CD14-positive monocyte (primary cell): ENCODE measurements around the gene EID2. TPM values are rescaled to one million over a fixed set of nuclear protein-coding genes. Genes with fewer than 3 reads are reported as not detected.
A peak's percentile ranks its signal among the peaks of the same experiment; 100 is the strongest.

Experiments used
- DNase-seq, 3 donors: peaks; one replicate each; pipeline ENCODE4 v3.0.0-alpha.2; 2011 to 2022
- H2AFZ ChIP-seq: 2 replicates; pipeline ENCODE4 v1.6.0; 2012; ENCODE audit warnings: mild to moderate bottlenecking, low read depth, low read length, inconsistent platforms; ENCODE audit not compliant: insufficient read depth, poor library complexity, severe bottlenecking
- H3K27ac ChIP-seq, 2 donors: 1 replicate in 1 of 2; 2 replicates in 1 of 2; pipeline ENCODE4 v1.5.1; 2012 to 2013; ENCODE audit warnings: low read length in 2 of 2, control low read depth in 1 of 2, inconsistent platforms in 1 of 2, low read depth in 1 of 2, mild to moderate bottlenecking in 1 of 2
- H3K27me3 ChIP-seq, 2 donors: one replicate each; pipeline versions ENCODE4 v1.6.0 to v1.6.1; 2011 to 2013; ENCODE audit warnings: low read length in 2 of 2; ENCODE audit not compliant: control insufficient read depth in 2 of 2, insufficient read depth in 2 of 2
- H3K36me3 ChIP-seq, 2 donors: replicated peaks in 1 of 2; 1 replicate in 1 of 2; 2 replicates in 1 of 2; pipeline versions ENCODE4 v1.5.1 to v1.6.1; 2012 to 2013; ENCODE audit warnings: low read length in 2 of 2, control low read depth in 1 of 2, inconsistent platforms in 1 of 2, mild to moderate bottlenecking in 1 of 2; ENCODE audit not compliant: insufficient read depth in 2 of 2, control insufficient read depth in 1 of 2
- H3K4me1 ChIP-seq, 2 donors: 1 replicate in 1 of 2; 2 replicates in 1 of 2; pipeline versions ENCODE4 v1.5.1 to v1.6.1; 2012 to 2013; ENCODE audit warnings: low read length in 2 of 2, control low read depth in 1 of 2, inconsistent platforms in 1 of 2, mild to moderate bottlenecking in 1 of 2, moderate library complexity in 1 of 2; ENCODE audit not compliant: insufficient read depth in 2 of 2, control insufficient read depth in 1 of 2
- H3K4me2 ChIP-seq: replicated peaks from 2 replicates; pipeline ENCODE3; 2012; ENCODE audit warnings: low read length, moderate library complexity, mild to moderate bottlenecking; ENCODE audit not compliant: poor library complexity, severe bottlenecking; ENCODE audit errors: extremely low read depth
- H3K4me3 ChIP-seq, 3 experiments: fragments of 200-600 bp in 1 of 3; sonication (generic) in 1 of 3; replicated peaks in 1 of 3; 1 replicate in 2 of 3; 2 replicates in 1 of 3; pipeline ENCODE4 v1.5.1; 2011 to 2013; ENCODE audit warnings: low read length in 3 of 3, mild to moderate bottlenecking in 3 of 3, control low read depth in 2 of 3, low read depth in 2 of 3, inconsistent platforms in 1 of 3, moderate library complexity in 1 of 3
- H3K79me2 ChIP-seq: 2 replicates; pipeline ENCODE4 v1.6.0; 2012; ENCODE audit warnings: mild to moderate bottlenecking, control low read depth, inconsistent platforms, low read length, moderate library complexity; ENCODE audit not compliant: insufficient read depth
- H3K9ac ChIP-seq: 2 replicates; pipeline ENCODE4 v1.6.0; 2017; ENCODE audit warnings: low read length, mild to moderate bottlenecking; ENCODE audit not compliant: insufficient read depth, poor library complexity, severe bottlenecking
- H3K9me3 ChIP-seq, 2 donors: replicated peaks in 1 of 2; 1 replicate in 1 of 2; 2 replicates in 1 of 2; pipeline versions ENCODE4 v1.5.1 to v1.6.1; 2012 to 2013; ENCODE audit warnings: low read length in 2 of 2, control low read depth in 1 of 2; ENCODE audit not compliant: control insufficient read depth in 1 of 2, insufficient read depth in 1 of 2
- H4K20me1 ChIP-seq: 2 replicates; pipeline ENCODE4 v1.6.0; 2012; ENCODE audit warnings: mild to moderate bottlenecking, low read length, control low read depth, moderate library complexity; ENCODE audit not compliant: insufficient read depth
- H3K27ac Mint-ChIP-seq, 7 donors: one replicate each; pipeline ENCODE4 v1.8.0; 2020; ENCODE audit warnings: mild to moderate bottlenecking in 7 of 7, mixed read lengths in 7 of 7, moderate library complexity in 6 of 7, inconsistent platforms in 2 of 7
- H3K27me3 Mint-ChIP-seq, 3 donors: one replicate each; pipeline ENCODE4 v1.8.0; 2021 to 2022; ENCODE audit warnings: low read depth in 3 of 3, mild to moderate bottlenecking in 3 of 3, mixed read lengths in 3 of 3, moderate library complexity in 3 of 3, inconsistent platforms in 1 of 3
- H3K36me3 Mint-ChIP-seq, 2 donors: one replicate each; pipeline ENCODE4 v1.8.0; 2020; ENCODE audit warnings: mixed read lengths in 2 of 2, inconsistent platforms in 1 of 2, mild to moderate bottlenecking in 1 of 2
- H3K4me1 Mint-ChIP-seq: one replicate; pipeline ENCODE4 v1.8.0; 2020; ENCODE audit warnings: mild to moderate bottlenecking, mixed read lengths
- H3K4me3 Mint-ChIP-seq, 2 donors: one replicate each; pipeline ENCODE4 v1.8.0; 2020; ENCODE audit warnings: mild to moderate bottlenecking in 2 of 2, mixed read lengths in 2 of 2, moderate library complexity in 1 of 2
- H3K9me3 Mint-ChIP-seq, 7 donors: one replicate each; pipeline ENCODE4 v1.8.0; 2020 to 2022; ENCODE audit warnings: mixed read lengths in 7 of 7, mild to moderate bottlenecking in 6 of 7, moderate library complexity in 6 of 7, inconsistent platforms in 2 of 7
- CTCF ChIP-seq: fragments of 200-600 bp; IDR thresholded peaks from one replicate; pipeline ENCODE4 v1.8.0; 2022; ENCODE audit warnings: antibody characterized with exemption, mild to moderate bottlenecking
- WGBS: methylation state at CpG from one replicate; pipeline ENCODE4 v1.1.5; 2013; ENCODE audit warnings: missing lambda C conversion rate; ENCODE audit not compliant: insufficient coverage; 5-methylcytosine and 5-hydroxymethylcytosine counted together
- intact Hi-C, 2 donors: fragments of 100-400 bp; cut with micrococcal nuclease; formaldehyde crosslinking; loops; one replicate each; pipeline versions ENCODE4 v1.15.0 to v1.15.1; 2023
- polyA plus RNA-seq, 3 donors: library from polyadenylated mRNA; depleted of rRNA in 1 of 3; unstranded in 2 of 3; stranded (reverse) in 1 of 3; fragments of 300-500 nt in 2 of 3; fragments of >200 nt in 1 of 3; fragmentation: Illumina TruSeq in 2 of 3; gene quantifications; 1 replicate in 2 of 3; 2 replicates in 1 of 3; pipeline ENCODE4 v1.2.3, GENCODE V29; 2012 to 2021

Gene EID2
- polyA plus RNA-seq, 3 donors = 5.8 to 20.4 (median 12.5) TPM

GRCh38 chr19:39533003-39533512, 6.9 kb downstream of the EID2 start:
- TF ChIP-seq CTCF = peak; percentile 68
- 75% methylated on average over 2 of the region's 12 CpGs for WGBS
- H3K27ac ChIP-seq = no peak overlapping the region

GRCh38 chr19:39532233-39533002, 7.5 kb downstream of the EID2 start, which contains the start of gene EID2B:
Gene EID2B, minus strand, starts transcription at chr19:39532852. Its CDS starts 50 bp downstream, at chr19:39532802.
- Histone ChIP-seq H3K9me3 (no peaks in the 10 kb centered on the region), H3K27ac (peak within 1 kb of the TSS; percentile 41 to 84), H3K4me3 (peak within 1 kb of the TSS; percentile 68 to 92 (median 77)), H3K36me3 (no peaks in the 10 kb centered on the region), H3K4me1 (peaks cover 8 to 11% of the 10 kb centered on the region in 2 donors), H3K79me2 (peaks cover 19% of the 10 kb centered on the region), H2AFZ (peak within 1 kb of the TSS; percentile 97), H3K9ac (peak within 1 kb of the TSS; percentile 83), H3K4me2 (peak within 1 kb of the TSS; percentile 87), H3K27me3 (no peaks in the 10 kb centered on the region), H4K20me1 (no peaks in the 10 kb centered on the region)
- peak; percentile 96 to 99 (median 96) for DNase-seq
- H3K4me3 Mint-ChIP-seq = peak within 1 kb of the TSS; percentile 93 to 95
- H3K9me3 Mint-ChIP-seq = peaks cover 0 to 2% (median 0%) of the 10 kb centered on the region in 7 donors
- under 1% methylated on average over 65 of the region's 65 CpGs for WGBS
- peak; percentile 98 for TF ChIP-seq CTCF
- intact Hi-C loops = loop anchor here (5.0 to 10.0 kb wide), 7 partner anchors 50 to 190 kb away; partner anchors contain the start of genes MED29 (in 2 of the 2), PAF1 (in 2 of the 2), RPS16 (in 1 of the 2) and SAMD4B (in 1 of the 2)
- peaks cover 2 to 6% of the 10 kb centered on the region in 2 donors for H3K36me3 Mint-ChIP-seq
- peaks cover 0 to 2% (median 0%) of the 10 kb centered on the region in 3 donors for H3K27me3 Mint-ChIP-seq
- H3K27ac Mint-ChIP-seq = peak within 1 kb of the TSS; percentile 76 to 92 (median 88)
- peaks cover 11% of the 10 kb centered on the region for H3K4me1 Mint-ChIP-seq

More at GRCh38 chr19:39533003-39533512, 6.9 kb downstream of the EID2 start:
- Histone ChIP-seq H3K4me2 (peak overlapping the region; percentile 87), H3K9me3 (no peaks in the 10 kb centered on the region), H3K9ac (no peak overlapping the region), H3K36me3 (no peaks in the 10 kb centered on the region), H3K4me1 (peaks cover 8 to 11% of the 10 kb centered on the region in 2 donors), H3K27me3 (no peaks in the 10 kb centered on the region), H2AFZ (peak overlapping the region; percentile 97), H3K4me3 (peak overlapping the region in 1 of 3 experiments; percentile 92), H3K79me2 (peaks cover 25% of the 10 kb centered on the region), H4K20me1 (no peaks in the 10 kb centered on the region)
- H3K4me3 Mint-ChIP-seq = peak overlapping the region in 1 of 2 donors; percentile 93
- intact Hi-C loops = loop anchor here (5.0 to 10.0 kb wide), 7 partner anchors 51 to 191 kb away; partner anchors contain the start of genes MED29 (in 2 of the 2), PAF1 (in 2 of the 2), RPS16 (in 1 of the 2) and SAMD4B (in 1 of the 2)
- H3K9me3 Mint-ChIP-seq = peaks cover 0 to 2% (median 0%) of the 10 kb centered on the region in 7 donors
- no peak overlapping the region for H3K27ac Mint-ChIP-seq
- H3K4me1 Mint-ChIP-seq = peaks cover 13% of the 10 kb centered on the region
- no peak for DNase-seq
- peaks cover 0 to 2% (median 0%) of the 10 kb centered on the region in 3 donors for H3K27me3 Mint-ChIP-seq
- peaks cover 3 to 5% of the 10 kb centered on the region in 2 donors for H3K36me3 Mint-ChIP-seq
